ENCODE data around the gene RTN4.

The RTN4 gene

GRCh38 chr2:54949431-54949830 lies 100.8 kb downstream of the RTN4 start:
- DNase-seq (ENCODE audit: low spot score), result no peak

GRCh38 chr2:54948120-54948519 lies 102.1 kb downstream of the RTN4 start:
- no peak for DNase-seq (ENCODE audit: low spot score)

- DNase-seq (ENCODE audit: low spot score), result peak; percentile 40
Observed at GRCh38 chr2:54947646-54948045, 102.6 kb downstream of the RTN4 start.

GRCh38 chr2:54947136-54947535 lies 103.1 kb downstream of the RTN4 start:
- DNase-seq (ENCODE audit: low spot score), result peak; percentile 71

- no peak for DNase-seq (ENCODE audit: low spot score)
Observed at GRCh38 chr2:54946220-54946805, 103.9 kb downstream of the RTN4 start.

GRCh38 chr2:54945391-54946219 lies 104.6 kb downstream of the RTN4 start:
- DNase-seq (ENCODE audit: low spot score), result peak; percentile 81

GRCh38 chr2:54944724-54945326 lies 105.4 kb downstream of the RTN4 start:
- DNase-seq (ENCODE audit: low spot score), result no peak

- DNase-seq (ENCODE audit: low spot score), result no peak
Observed at GRCh38 chr2:54942373-54942772, 107.9 kb downstream of the RTN4 start.

- DNase-seq (ENCODE audit: low spot score), result peak; percentile 62
Observed at GRCh38 chr2:54941248-54941984, 108.8 kb downstream of the RTN4 start.

- DNase-seq (ENCODE audit: low spot score), result no peak
Observed at GRCh38 chr2:54940723-54941122, 109.5 kb downstream of the RTN4 start.

- DNase-seq (ENCODE audit: low spot score), result no peak
Observed at GRCh38 chr2:54939446-54940118, 110.7 kb downstream of the RTN4 start.

GRCh38 chr2:54936766-54937165 lies 113.5 kb downstream of the RTN4 start:
- no peak for DNase-seq (ENCODE audit: low spot score)

- DNase-seq (ENCODE audit: low spot score), result no peak
Observed at GRCh38 chr2:54935389-54935788, 114.9 kb downstream of the RTN4 start.

GRCh38 chr2:54931473-54931872 lies 118.8 kb downstream of the RTN4 start:
- DNase-seq (ENCODE audit: low spot score), result no peak

- no peak for DNase-seq (ENCODE audit: low spot score)
Observed at GRCh38 chr2:54928719-54929118, 121.5 kb downstream of the RTN4 start.

GRCh38 chr2:54927751-54928615 lies 122.3 kb downstream of the RTN4 start:
- no peak for DNase-seq (ENCODE audit: low spot score)

GRCh38 chr2:54927085-54927750 lies 123.0 kb downstream of the RTN4 start:
- no peak for DNase-seq (ENCODE audit: low spot score)

GRCh38 chr2:54925022-54925421 lies 125.2 kb downstream of the RTN4 start:
- no peak for DNase-seq (ENCODE audit: low spot score)

GRCh38 chr2:54924121-54924520 lies 126.1 kb downstream of the RTN4 start:
- DNase-seq (ENCODE audit: low spot score), result no peak

Data from Ammon's horn (tissue), 1 donor.